GM12891 (cell line): Measurements from ENCODE around the gene SPOPL.

ENCODE experiments used
- POLR2A ChIP-seq: IDR thresholded peaks from 2 replicates; pipeline ENCODE4 v1.6.1; 2011; ENCODE audit warnings: low read depth, low read length, control low read depth
- POLR2AphosphoS5 ChIP-seq: IDR thresholded peaks from 2 replicates; pipeline ENCODE4 v1.6.1; 2011; ENCODE audit warnings: low read depth, low read length, control low read depth
- TAF1 ChIP-seq: IDR thresholded peaks from 2 replicates; pipeline ENCODE4 v1.6.1; 2011; ENCODE audit warnings: low read depth, low read length, control low read depth

DNA sequence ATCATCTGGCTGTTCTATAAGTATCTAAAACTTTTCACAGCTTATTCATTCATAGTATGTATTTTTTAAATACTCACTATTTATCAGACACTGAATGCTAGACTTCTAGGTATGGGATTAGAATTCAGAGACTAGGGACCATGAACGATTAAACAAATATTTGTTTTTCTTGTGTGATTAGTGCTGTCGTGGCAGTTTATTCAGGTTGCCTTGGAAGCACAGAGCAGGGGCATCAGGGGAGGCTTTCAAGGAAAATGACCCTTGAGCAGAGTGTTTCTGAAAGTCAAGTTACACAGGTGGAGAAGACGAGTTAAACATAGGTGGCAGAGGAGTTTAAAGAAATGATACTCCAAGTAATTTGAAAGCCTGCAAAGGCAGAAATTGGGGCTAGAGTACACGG, 5.7 kb downstream of the SPOPL start:
- no peak for TF ChIP-seq POLR2A
- TF ChIP-seq POLR2AphosphoS5: no peak
- no peak for TF ChIP-seq TAF1
